Calu3 (cell line): Measurements from ENCODE around the gene CYP1B1. TPM values are rescaled to one million over a fixed set of nuclear protein-coding genes. Genes with fewer than 3 reads are reported as not detected.

ENCODE experiments used
- BruUV-seq: library from RNA; stranded (reverse); fragments of 400-500 nt; replicated peaks from 2 replicates; lab custom pipeline; 2021; lab: Mats Ljungman, UMichigan
- CTCF ChIA-PET: fragments of 300-600 bp; sonication (Branson Sonifier 250); formaldehyde crosslinking; loops from one replicate; lab custom pipeline; 2022; ENCODE audit warnings: antibody characterized with exemption; lab: Charles Lee
- DNase-seq: peaks from one replicate; pipeline ENCODE4 v3.0.0; 2022
- H3K27ac Mint-ChIP-seq: one replicate; pipeline ENCODE4 v1.8.0; 2022; ENCODE audit warnings: mixed read lengths; ENCODE audit not compliant: unreplicated experiment
- H3K27me3 Mint-ChIP-seq: one replicate; pipeline ENCODE4 v1.8.0; 2022; ENCODE audit warnings: mixed read lengths; ENCODE audit not compliant: unreplicated experiment
- H3K36me3 Mint-ChIP-seq: one replicate; pipeline ENCODE4 v1.8.0; 2022; ENCODE audit warnings: mild to moderate bottlenecking, moderate library complexity, mixed read lengths; ENCODE audit not compliant: insufficient read depth, unreplicated experiment
- H3K4me1 Mint-ChIP-seq: one replicate; pipeline ENCODE4 v1.8.0; 2022; ENCODE audit warnings: mild to moderate bottlenecking, low read depth, mixed read lengths; ENCODE audit not compliant: unreplicated experiment
- H3K4me3 Mint-ChIP-seq: one replicate; pipeline ENCODE4 v1.8.0; 2022; ENCODE audit warnings: mild to moderate bottlenecking, low read depth, moderate library complexity, mixed read lengths; ENCODE audit not compliant: unreplicated experiment
- H3K9me3 Mint-ChIP-seq: one replicate; pipeline ENCODE4 v1.8.0; 2022; ENCODE audit warnings: low read depth, mixed read lengths; ENCODE audit not compliant: unreplicated experiment
- intact Hi-C: fragments of 100-400 bp; cut with micrococcal nuclease; formaldehyde crosslinking; loops from one replicate; pipeline ENCODE4 v1.10.0; 2022; ENCODE audit not compliant: unreplicated experiment
- total RNA-seq: library from RNA; stranded (reverse); gene quantifications from 2 replicates; pipeline ENCODE4 v1.2.3, GENCODE V29; 2022
- TF ChIP-seq, protein P1 (sequence below): fragments of 200-600 bp; IDR thresholded peaks from one replicate; pipeline ENCODE4 v1.8.0; 2022; ENCODE audit warnings: antibody characterized with exemption; ENCODE audit not compliant: unreplicated experiment

Gene CYP1B1
- total RNA-seq, 1 experiment from 2014 or later: 36.5 TPM

DNA sequence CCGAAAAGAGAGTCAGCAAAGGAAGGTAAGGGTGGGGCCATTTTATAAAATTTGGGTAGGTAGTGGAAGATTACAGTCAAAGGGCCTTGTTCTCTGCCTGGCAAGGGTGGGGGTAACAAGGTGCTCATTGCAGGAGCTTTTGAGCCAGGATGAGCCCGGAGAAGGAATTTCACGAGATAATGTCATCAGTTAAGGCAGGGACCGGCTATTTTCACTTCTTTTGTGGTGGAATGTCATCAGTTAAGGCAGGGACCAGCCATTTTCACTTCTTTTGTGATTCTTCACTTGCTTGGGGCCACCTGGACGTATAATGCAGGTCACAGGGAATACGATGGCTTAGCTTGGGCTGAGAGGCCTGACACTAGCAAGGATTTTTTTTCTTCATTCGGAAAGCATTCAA, 58.1 kb downstream of the CYP1B1 start:
- H3K36me3 Mint-ChIP-seq: no peaks in the 10 kb centered on the region
- no TSS peak for BruUV-seq
- no peak for DNase-seq
- no peaks in the 10 kb centered on the region for H3K27me3 Mint-ChIP-seq
- peaks cover 26% of the 10 kb centered on the region for H3K4me1 Mint-ChIP-seq
- H3K9me3 Mint-ChIP-seq: no peaks in the 10 kb centered on the region
- CTCF ChIA-PET: no interaction called here
- TF ChIP-seq, protein P1, sequence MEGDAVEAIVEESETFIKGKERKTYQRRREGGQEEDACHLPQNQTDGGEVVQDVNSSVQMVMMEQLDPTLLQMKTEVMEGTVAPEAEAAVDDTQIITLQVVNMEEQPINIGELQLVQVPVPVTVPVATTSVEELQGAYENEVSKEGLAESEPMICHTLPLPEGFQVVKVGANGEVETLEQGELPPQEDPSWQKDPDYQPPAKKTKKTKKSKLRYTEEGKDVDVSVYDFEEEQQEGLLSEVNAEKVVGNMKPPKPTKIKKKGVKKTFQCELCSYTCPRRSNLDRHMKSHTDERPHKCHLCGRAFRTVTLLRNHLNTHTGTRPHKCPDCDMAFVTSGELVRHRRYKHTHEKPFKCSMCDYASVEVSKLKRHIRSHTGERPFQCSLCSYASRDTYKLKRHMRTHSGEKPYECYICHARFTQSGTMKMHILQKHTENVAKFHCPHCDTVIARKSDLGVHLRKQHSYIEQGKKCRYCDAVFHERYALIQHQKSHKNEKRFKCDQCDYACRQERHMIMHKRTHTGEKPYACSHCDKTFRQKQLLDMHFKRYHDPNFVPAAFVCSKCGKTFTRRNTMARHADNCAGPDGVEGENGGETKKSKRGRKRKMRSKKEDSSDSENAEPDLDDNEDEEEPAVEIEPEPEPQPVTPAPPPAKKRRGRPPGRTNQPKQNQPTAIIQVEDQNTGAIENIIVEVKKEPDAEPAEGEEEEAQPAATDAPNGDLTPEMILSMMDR: no peak
- no peak overlapping the region for H3K4me3 Mint-ChIP-seq
- H3K27ac Mint-ChIP-seq: no peak overlapping the region
- intact Hi-C loops: no loop called here

Other genes starting within 250 kb of the CYP1B1 start
- 4.7 and 5.8 TPM in 2 replicates for gene RMDN2, start 150.9 kb downstream of the CYP1B1 start, total RNA-seq